Vagina (tissue), 2 donors: ENCODE results near the gene TMEM235. TPM values are rescaled to one million over a fixed set of nuclear protein-coding genes. Genes with fewer than 3 reads are reported as not detected.
A peak's percentile ranks its signal among the peaks of the same experiment; 100 is the strongest.

Source experiments
- DNase-seq, 2 donors: peaks; one replicate each; pipeline ENCODE4 v3.0.0-alpha.2; 2017; ENCODE audit errors: extremely low spot score in 2 of 2
- H3K27ac ChIP-seq: fragments of 200-600 bp; sonication (generic); one replicate; pipeline ENCODE4 v1.5.1; 2019
- H3K27me3 ChIP-seq: fragments of 200-600 bp; sonication (generic); one replicate; pipeline ENCODE4 v1.5.1; 2019
- H3K36me3 ChIP-seq, 2 donors: fragments of 200-600 bp; sonication (generic); one replicate each; pipeline ENCODE4 v1.5.1; 2017 to 2019
- H3K4me1 ChIP-seq: fragments of 200-600 bp; sonication (generic); one replicate; pipeline ENCODE4 v1.5.1; 2019
- H3K4me3 ChIP-seq, 2 donors: fragments of 200-600 bp; sonication (generic); 1 replicate in 1 of 2; 2 replicates in 1 of 2; pipeline ENCODE4 v1.5.1; 2016 to 2019
- H3K9me3 ChIP-seq: fragments of 200-600 bp; sonication (generic); one replicate; pipeline ENCODE4 v1.5.1; 2019
- CTCF ChIP-seq, 3 experiments: fragments of 450-650 bp in 2 of 3; fragments of 200-600 bp in 1 of 3; sonication (generic) in 1 of 3; IDR thresholded peaks; one replicate each; pipeline ENCODE4 v1.5.1; 2017 to 2019; ENCODE audit warnings: antibody characterized with exemption in 3 of 3, mild to moderate bottlenecking in 2 of 3, moderate library complexity in 2 of 3
- POLR2A ChIP-seq, 2 donors: fragments of 450-650 bp; IDR thresholded peaks; one replicate each; pipeline ENCODE4 v1.6.1; 2017; ENCODE audit warnings: antibody characterized with exemption in 2 of 2, mild to moderate bottlenecking in 2 of 2, moderate library complexity in 2 of 2
- POLR2AphosphoS5 ChIP-seq, 2 donors: sonication (generic); formaldehyde crosslinking; IDR thresholded peaks; one replicate each; pipeline ENCODE4 v1.9.0; 2017; ENCODE audit warnings: antibody characterized with exemption in 2 of 2, mild to moderate bottlenecking in 2 of 2, low read depth in 1 of 2; ENCODE audit not compliant: insufficient read depth in 1 of 2
- intact Hi-C: fragments of 100-400 bp; cut with DNase I; formaldehyde crosslinking; loops from one replicate; pipeline ENCODE4 v1.15.1; 2023
- total RNA-seq: library from RNA; depleted of rRNA; stranded (reverse); fragments of >200 nt; gene quantifications from one replicate; pipeline ENCODE4 v1.2.3, GENCODE V29; 2016

TMEM235 gene
- total RNA-seq, 1 donor from 2014 or later: not detected

GRCh38 chr17:78259192-78259554, 27.7 kb downstream of the TMEM235 start:
- intact Hi-C loops: loop anchor here (10.0 kb wide), 1 partner anchor 166 kb away; no protein-coding TSS in a partner anchor
- TF ChIP-seq POLR2A (IDR thresholded peaks at IDR 0.05) (no peak), POLR2AphosphoS5 (IDR thresholded peaks at IDR 0.05; ENCODE audit: insufficient read depth in 1 of 2, low read depth in 1 of 2) (no peak), CTCF (IDR thresholded peaks at IDR 0.05) (no peak)
- no peak for DNase-seq
- Histone ChIP-seq H3K4me3 (no peak overlapping the region), H3K4me1 (peaks cover 12% of the 10 kb centered on the region), H3K36me3 (no peaks in the 10 kb centered on the region), H3K27ac (no peak overlapping the region), H3K27me3 (no peaks in the 10 kb centered on the region), H3K9me3 (no peaks in the 10 kb centered on the region)

- H3K4me3 ChIP-seq: no peak overlapping the region
- no peak for DNase-seq
- no peaks in the 10 kb centered on the region for H3K27me3 ChIP-seq
- peak overlapping the region; percentile 20 for H3K27ac ChIP-seq
- intact Hi-C loops: no loop called here
- H3K4me1 ChIP-seq: peaks cover 9% of the 10 kb centered on the region
- H3K9me3 ChIP-seq: no peaks in the 10 kb centered on the region
- TF ChIP-seq CTCF (IDR thresholded peaks at IDR 0.05) (no peak), POLR2A (IDR thresholded peaks at IDR 0.05) (no peak), POLR2AphosphoS5 (IDR thresholded peaks at IDR 0.05; ENCODE audit: insufficient read depth in 1 of 2, low read depth in 1 of 2) (no peak)
- no peaks in the 10 kb centered on the region for H3K36me3 ChIP-seq
Observed at GRCh38 chr17:78263063-78263735, 31.8 kb downstream of the TMEM235 start.

GRCh38 chr17:78263736-78264340, 32.4 kb downstream of the TMEM235 start:
- Histone ChIP-seq H3K4me1 (peaks cover 2% of the 10 kb centered on the region), H3K27ac (peak overlapping the region; percentile 20), H3K4me3 (no peak overlapping the region), H3K9me3 (no peaks in the 10 kb centered on the region), H3K27me3 (peaks cover under 1% of the 10 kb centered on the region), H3K36me3 (no peaks in the 10 kb centered on the region)
- intact Hi-C loops: no loop called here
- TF ChIP-seq POLR2AphosphoS5 (IDR thresholded peaks at IDR 0.05; ENCODE audit: insufficient read depth in 1 of 2, low read depth in 1 of 2) (no peak), POLR2A (IDR thresholded peaks at IDR 0.05) (no peak), CTCF (IDR thresholded peaks at IDR 0.05) (no peak)
- no peak for DNase-seq

GRCh38 chr17:78264590-78264989, 33.2 kb downstream of the TMEM235 start:
- no peaks in the 10 kb centered on the region for H3K9me3 ChIP-seq
- peaks cover 3% of the 10 kb centered on the region for H3K4me1 ChIP-seq
- H3K27me3 ChIP-seq: peaks cover 7% of the 10 kb centered on the region
- no peaks in the 10 kb centered on the region for H3K36me3 ChIP-seq
- no peak for DNase-seq
- H3K27ac ChIP-seq: no peak overlapping the region
- H3K4me3 ChIP-seq: no peak overlapping the region
- TF ChIP-seq CTCF (IDR thresholded peaks at IDR 0.05): no peak
- no peak for TF ChIP-seq POLR2A (IDR thresholded peaks at IDR 0.05)
- no peak for TF ChIP-seq POLR2AphosphoS5 (IDR thresholded peaks at IDR 0.05; ENCODE audit: insufficient read depth in 1 of 2, low read depth in 1 of 2)
- intact Hi-C loops: no loop called here

- Histone ChIP-seq H3K27ac (no peak overlapping the region), H3K4me3 (no peak overlapping the region), H3K4me1 (peaks cover 5% of the 10 kb centered on the region), H3K9me3 (no peaks in the 10 kb centered on the region), H3K27me3 (peaks cover 7% of the 10 kb centered on the region), H3K36me3 (no peaks in the 10 kb centered on the region)
- DNase-seq: no peak
- intact Hi-C loops: no loop called here
- TF ChIP-seq POLR2AphosphoS5 (IDR thresholded peaks at IDR 0.05; ENCODE audit: insufficient read depth in 1 of 2, low read depth in 1 of 2) (no peak), POLR2A (IDR thresholded peaks at IDR 0.05) (no peak), CTCF (IDR thresholded peaks at IDR 0.05) (no peak)
Observed at GRCh38 chr17:78265121-78265520, 33.7 kb downstream of the TMEM235 start.
